ENCODE results near the gene BTBD19.
"Not testable (repeated sequence)": the region's sequence is repeated elsewhere in the genome, so short reads cannot be mapped to it uniquely, and the experiment has no call there.

BTBD19 gene
- long read RNA-seq, donor 1 = 0 reads
- long read RNA-seq, donor 2 = 0 reads
- long read RNA-seq, donor 3 = 0 reads
- long read RNA-seq, donor 4 = 0 reads
- long read RNA-seq, donor 5 = 0 reads
- long read RNA-seq, donor 6, partial matches to known transcripts = 0 of 3 reads
- long read RNA-seq, donor 6, other reads (novel, unspliced or antisense) = 0 of 3 reads
- long read RNA-seq, donor 7, partial matches to known transcripts = 0 of 1 reads
- long read RNA-seq, donor 7, other reads (novel, unspliced or antisense) = 0 of 1 reads
- long read RNA-seq, donor 8, partial matches to known transcripts = 0 of 1 reads
- long read RNA-seq, donor 8, other reads (novel, unspliced or antisense) = 0 of 1 reads

GRCh38 chr1:44808063-44808937 lies at the start of gene BTBD19:
Gene BTBD19, plus strand, starts transcription at chr1:44808523. Its CDS starts 298 bp downstream, at chr1:44808821.
- DNase-seq = peak; percentile 89

GRCh38 chr1:44759077-44759476 lies 49.2 kb upstream of the BTBD19 start:
- no peak for DNase-seq

GRCh38 chr1:44760876-44761275 lies 47.4 kb upstream of the BTBD19 start:
- no peak for DNase-seq

DNA sequence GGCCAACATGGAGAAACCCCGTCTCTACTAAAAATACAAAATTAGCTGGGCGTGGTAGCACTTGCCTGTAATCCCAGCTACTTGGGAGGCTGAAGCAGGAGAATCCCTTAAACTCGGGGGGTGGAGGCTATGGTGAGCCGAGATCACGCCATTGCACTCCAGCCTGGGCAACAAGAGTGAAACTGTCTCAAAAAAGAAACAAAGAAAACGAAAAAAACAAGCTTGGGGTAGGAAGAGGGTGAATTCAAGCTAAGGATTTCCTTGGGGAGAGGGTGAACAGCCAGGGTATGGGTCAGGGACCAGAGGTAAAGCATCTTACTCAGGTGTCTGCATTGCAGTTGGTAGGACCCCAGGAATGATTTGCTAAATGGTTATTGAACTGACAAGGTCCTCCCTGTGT lies 41.9 kb upstream of the BTBD19 start:
- DNase-seq = not testable (repeated sequence)

GRCh38 chr1:44775078-44775929 lies 33.0 kb upstream of the BTBD19 start, which contains the start of gene RPS8:
Gene RPS8, plus strand, starts transcription at chr1:44775540. Its CDS starts 57 bp downstream, at chr1:44775597.
- peak; percentile 98 for DNase-seq

DNA sequence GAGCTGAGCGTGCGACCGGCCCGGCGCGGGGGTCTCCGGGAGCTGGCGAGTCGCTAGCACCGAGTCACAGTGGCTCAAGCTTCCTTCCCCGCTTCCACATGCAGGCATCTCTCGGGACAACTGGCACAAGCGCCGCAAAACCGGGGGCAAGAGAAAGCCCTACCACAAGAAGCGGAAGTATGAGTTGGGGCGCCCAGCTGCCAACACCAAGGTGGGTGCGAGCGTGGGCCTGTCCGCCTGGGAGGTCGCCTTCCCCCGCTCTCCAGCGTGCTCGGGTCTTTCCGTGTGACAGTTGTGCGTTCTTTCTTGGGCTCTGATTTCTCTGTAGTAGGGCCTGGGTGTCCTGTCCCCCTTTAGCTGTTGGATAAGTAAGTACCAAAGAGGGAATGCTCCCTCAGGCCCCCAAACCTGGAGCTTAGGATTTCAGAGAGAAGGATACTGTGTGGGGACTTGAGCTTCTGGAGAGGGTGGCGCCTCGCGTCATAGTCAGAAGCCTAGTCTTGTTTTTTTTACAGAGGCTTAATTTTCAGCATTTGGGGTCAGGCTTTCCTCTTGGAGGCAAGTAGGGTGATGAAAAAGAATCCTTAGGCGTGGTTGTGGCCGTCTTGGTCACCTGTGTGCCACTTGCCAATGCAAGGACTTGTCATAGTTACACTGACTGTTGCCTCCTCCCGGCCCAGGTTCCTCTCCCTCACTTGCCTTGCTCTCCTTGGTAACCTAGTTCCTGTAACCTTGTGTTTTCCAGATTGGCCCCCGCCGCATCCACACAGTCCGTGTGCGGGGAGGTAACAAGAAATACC lies 32.2 kb upstream of the BTBD19 start:
- DNase-seq = no peak

DNA sequence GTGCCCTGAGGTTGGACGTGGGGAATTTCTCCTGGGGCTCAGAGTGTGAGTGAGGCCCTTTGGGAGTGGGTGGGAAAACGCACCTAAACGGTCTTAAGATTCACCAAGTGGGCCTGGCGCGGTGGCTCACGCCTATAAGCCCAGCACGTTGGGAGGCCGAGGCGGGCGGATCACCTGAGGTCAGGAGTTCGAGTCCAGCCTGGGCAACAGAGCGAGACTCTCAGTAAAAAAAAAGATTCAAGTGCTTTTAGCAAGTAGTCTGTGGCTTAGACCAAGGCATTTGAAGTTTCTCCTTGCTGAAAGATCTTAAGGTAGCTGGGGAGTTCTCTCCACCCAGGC lies 31.6 kb upstream of the BTBD19 start:
- DNase-seq = no peak

DNA sequence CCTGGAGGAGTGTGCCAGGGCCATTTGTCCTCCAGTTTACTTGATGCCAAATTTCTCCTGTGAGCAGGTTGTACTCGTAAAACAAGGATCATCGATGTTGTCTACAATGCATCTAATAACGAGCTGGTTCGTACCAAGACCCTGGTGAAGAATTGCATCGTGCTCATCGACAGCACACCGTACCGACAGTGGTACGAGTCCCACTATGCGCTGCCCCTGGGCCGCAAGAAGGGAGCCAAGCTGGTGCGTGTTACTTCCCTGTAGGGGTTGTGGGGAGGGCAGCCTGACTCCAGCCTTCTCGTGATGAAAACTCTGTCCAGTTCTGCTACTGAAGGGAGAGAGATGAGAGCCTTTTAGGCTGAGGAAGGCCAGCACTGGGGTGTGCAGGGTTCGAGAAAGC lies 30.8 kb upstream of the BTBD19 start:
- DNase-seq = no peak

DNA sequence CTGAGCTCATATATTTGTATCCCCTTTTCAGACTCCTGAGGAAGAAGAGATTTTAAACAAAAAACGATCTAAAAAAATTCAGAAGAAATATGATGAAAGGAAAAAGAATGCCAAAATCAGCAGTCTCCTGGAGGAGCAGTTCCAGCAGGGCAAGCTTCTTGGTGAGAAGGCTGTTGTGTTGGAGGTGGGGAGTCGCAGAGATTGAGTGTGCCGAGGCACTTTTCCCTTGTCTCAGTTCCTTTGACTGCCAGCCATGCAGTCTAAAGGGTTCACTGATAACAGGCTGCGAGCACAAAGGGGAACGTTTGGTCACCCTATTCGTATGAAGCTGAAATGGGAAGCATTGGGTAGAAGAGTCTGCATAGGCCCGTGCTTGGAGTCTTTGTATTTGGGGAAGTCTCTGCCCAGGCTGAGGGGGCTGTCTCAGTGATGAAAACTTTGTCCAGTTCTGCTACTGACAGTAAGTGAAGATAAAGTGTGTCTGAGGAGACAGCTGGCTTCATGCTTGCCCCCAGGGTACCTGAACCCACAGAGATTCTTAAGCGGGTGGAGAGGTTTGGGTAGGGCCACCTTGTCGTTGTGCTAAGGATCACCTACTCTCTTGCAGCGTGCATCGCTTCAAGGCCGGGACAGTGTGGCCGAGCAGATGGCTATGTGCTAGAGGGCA lies 30.2 kb upstream of the BTBD19 start:
- DNase-seq = no peak

DNA sequence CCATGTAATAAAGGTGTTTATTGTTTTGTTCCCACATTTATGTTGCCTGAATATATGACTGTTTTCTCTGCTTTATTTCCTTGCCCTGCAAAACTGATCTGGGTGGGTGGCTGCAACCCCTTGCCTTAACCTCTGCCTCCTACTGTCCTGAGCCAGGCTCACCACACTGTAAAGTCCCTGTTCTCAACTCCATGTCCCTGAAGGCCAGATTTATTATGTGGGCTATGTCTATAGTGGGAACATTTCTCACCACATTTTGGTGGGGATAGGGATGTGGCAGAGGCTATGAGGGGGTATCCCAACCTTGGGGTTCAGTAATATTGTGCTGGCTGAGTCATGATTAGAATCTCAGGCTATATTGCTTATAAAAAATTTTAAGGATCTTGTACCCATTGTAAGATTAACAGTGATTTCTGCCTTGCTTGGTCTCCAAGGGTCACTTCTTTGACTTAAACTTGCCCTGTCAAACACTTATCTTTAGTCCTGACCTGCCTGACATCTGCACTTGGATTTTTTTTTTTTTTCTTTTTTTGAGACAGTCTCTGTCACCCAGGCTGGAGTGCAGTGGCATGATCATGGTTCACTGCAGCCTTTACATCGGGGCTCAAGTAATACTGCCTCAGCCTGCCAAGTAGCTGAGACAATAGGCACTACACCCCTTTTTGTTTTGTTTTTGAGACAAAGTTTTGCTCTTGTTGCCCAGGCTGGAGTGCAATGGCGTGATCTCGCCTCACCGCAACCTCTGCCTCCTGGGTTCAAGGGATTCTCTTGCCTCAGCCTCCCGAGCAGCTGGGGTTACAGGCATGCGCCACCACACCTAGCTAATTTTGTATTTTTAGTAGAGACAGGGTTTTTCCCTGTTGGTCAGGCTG lies 29.4 kb upstream of the BTBD19 start:
- DNase-seq = no peak

- no peak for DNase-seq
These were observed 27.7 kb upstream of the BTBD19 start for GRCh38 chr1:44780583-44781121.

DNA sequence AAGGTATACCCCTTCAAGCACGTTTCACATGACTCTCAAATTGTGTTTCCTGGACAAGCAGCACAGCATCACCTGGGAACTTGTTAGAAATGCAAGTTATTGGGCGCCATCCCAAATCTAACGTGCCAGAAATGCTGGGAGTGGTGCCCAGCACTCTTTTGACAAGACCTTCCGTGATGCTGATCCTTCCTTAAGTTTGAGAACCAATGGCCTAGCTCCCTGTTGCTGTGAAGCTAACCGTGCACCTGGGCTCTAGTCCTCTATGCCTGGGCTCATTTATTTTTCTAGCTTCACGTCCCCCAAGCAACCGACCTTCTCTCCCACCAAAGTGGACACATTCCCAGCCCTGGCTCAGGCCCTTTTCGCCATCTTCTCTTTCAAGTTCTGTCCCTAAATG lies 24.6 kb upstream of the BTBD19 start:
- no peak for DNase-seq

DNA sequence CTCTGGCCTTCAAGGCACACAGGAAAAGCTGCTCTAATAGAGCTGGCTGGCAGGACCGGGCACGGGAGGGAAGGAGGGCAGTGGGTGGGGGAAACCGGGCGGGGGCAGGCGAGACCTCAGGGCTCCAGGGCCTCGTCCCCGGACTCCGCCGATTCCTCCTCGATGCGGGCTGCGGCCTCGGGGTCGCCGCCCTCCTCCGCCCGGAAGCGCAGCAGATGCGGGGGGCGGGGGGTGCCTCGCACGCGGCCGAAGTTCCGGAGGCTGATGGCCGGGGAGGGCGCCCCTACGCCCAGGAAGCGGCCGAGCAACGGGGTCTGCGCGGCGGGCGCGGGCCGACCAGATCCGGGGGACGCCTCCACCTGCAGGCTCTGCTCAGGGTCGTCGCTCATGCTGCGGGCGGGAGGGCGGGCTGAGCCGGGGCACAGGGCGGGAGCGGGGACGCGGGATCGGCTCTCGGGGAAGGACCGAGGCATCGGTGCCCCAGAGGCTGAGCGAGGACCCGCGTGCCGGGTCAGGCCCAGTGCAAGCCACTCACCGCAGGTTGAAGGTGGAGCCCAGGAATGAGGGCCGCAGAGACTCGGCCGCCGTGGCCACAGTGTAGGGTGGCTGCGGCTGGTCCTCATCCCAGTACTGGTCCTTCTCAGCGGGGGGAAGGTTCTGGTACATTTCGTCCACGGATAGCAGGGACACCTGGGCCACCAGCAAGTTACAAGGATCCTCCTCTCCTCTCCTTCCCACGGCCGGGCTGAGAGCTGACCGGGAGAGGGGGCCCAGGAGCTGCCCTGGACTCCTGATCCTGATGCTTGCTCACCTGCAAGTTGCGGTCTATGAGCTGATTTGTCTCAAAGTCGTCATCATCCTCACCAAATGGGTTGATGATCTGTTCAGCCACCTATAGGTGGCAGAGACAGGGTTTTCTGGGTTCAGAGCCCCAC lies 24.0 kb upstream of the BTBD19 start:
- peak; percentile 70 for DNase-seq

- DNase-seq = no peak
These were observed 23.3 kb upstream of the BTBD19 start for GRCh38 chr1:44785029-44785380.

- DNase-seq = no peak
These were observed 22.7 kb upstream of the BTBD19 start for GRCh38 chr1:44785501-44786137.

DNA sequence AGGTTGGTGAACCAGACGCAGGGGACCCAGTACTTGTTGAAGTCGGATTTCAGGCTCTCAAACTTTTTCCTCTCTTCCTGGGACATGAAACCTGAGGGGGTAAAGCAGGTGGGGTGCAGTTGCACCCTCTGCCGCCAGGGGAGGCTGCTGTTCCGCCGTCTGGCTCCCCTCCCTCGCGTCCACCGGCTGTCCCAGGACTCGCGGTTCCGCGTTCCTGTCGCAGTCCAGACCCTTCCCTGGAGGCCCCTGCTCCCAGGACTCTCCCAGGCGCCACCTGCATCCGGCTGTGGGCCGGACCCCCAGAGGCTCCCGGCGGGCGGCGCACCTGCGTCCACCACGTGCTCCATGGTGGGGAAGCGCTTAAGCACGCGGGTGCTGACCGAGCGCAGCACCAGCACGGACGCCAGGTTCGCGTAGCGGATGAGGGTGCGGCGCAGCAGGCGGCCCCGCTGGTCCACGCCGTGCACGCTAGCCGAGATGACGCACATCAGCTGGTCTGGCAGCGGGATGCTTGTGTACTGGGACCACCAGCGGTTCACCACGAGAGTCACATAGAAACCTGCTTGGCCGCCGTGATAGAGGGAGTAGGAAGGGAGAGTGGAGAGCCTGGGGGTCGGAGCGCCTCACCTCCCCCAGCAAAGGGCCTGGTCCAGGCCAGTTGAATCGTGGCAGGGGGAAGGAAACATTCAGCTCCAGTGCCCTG lies 22.0 kb upstream of the BTBD19 start:
- peak; percentile 89 for DNase-seq

DNA sequence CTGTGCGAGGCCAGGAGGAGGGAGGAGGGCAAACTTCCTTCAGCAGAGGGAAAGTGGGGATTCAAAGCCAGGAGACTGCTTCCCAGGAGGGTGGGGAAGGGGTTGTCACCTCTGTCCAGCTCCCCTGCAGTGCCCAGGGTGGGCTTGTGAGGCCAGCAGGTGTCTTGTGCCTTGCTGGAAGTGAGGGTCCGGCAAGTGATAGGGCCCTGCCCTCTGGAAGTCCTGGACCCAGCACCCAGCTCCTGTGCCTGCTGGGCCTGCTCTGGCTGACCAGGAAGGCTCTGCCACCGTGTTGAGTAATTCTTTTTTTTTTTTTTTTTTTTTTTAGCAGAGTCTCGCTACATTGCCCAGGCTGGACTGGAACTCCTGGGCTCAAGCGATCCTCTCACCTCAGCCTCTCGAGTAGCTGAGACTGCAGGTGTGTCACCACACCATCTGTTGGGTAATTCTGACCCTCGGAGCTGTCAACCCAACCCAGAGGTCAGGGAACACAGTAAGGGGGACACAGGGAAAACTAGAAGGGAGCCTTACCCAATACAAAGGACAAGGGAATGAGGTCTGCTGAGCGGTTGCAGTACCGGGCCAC lies 21.4 kb upstream of the BTBD19 start:
- no peak for DNase-seq

Data from right kidney (tissue), 9 donors.